ENCODE measurements around the gene KCNJ12. TPM values are rescaled to one million over a fixed set of nuclear protein-coding genes. Genes with fewer than 3 reads are reported as not detected.

The KCNJ12 gene
- total RNA-seq, 2 donors from 2014 or later = 12.0 to 17.3 TPM

- H3K27me3 ChIP-seq = no peaks in the 10 kb centered on the region
- no peaks in the 10 kb centered on the region for H3K36me3 ChIP-seq
- H3K9me3 ChIP-seq = no peaks in the 10 kb centered on the region
- H3K4me3 ChIP-seq = peak overlapping the region in 1 of 2 donors; percentile 61
- DNase-seq (ENCODE audit: low spot score) = no peak
- TF ChIP-seq CTCF (IDR thresholded peaks at IDR 0.05) = no peak
- H3K27ac ChIP-seq = peak overlapping the region; percentile 62 to 78
- peaks cover 0 to 68% of the 10 kb centered on the region in 2 donors for H3K4me1 ChIP-seq
Observed at GRCh38 chr17:21375757-21376080, 438 bp upstream of the KCNJ12 start.

- Histone ChIP-seq H3K27ac (peak overlapping the region; percentile 62 to 78), H3K9me3 (no peaks in the 10 kb centered on the region), H3K27me3 (no peaks in the 10 kb centered on the region), H3K36me3 (no peaks in the 10 kb centered on the region), H3K4me1 (peaks cover 0 to 57% of the 10 kb centered on the region in 2 donors), H3K4me3 (peak overlapping the region; percentile 35 to 61)
- TF ChIP-seq CTCF (IDR thresholded peaks at IDR 0.05) = no peak
- DNase-seq (ENCODE audit: low spot score) = no peak
Observed at GRCh38 chr17:21376759-21377690, 868 bp downstream of the KCNJ12 start.

- Histone ChIP-seq H3K27ac (peak overlapping the region; percentile 62 to 78), H3K4me3 (peak overlapping the region; percentile 35 to 61)
- no peak for DNase-seq (ENCODE audit: low spot score)
Observed at GRCh38 chr17:21377705-21378396, 1.7 kb downstream of the KCNJ12 start.

GRCh38 chr17:21378553-21378952 is 2.4 kb downstream of the KCNJ12 start:
- no peak overlapping the region for H3K4me3 ChIP-seq
- peaks cover 0 to 61% of the 10 kb centered on the region in 2 donors for H3K4me1 ChIP-seq
- H3K36me3 ChIP-seq = no peaks in the 10 kb centered on the region
- no peak for DNase-seq (ENCODE audit: low spot score)
- no peaks in the 10 kb centered on the region for H3K9me3 ChIP-seq
- TF ChIP-seq CTCF (IDR thresholded peaks at IDR 0.05) = no peak
- H3K27ac ChIP-seq = peak overlapping the region; percentile 62 to 78
- H3K27me3 ChIP-seq = no peaks in the 10 kb centered on the region

More at GRCh38 chr17:21377705-21378396, 1.7 kb downstream of the KCNJ12 start:
- TF ChIP-seq CTCF (IDR thresholded peaks at IDR 0.05) = peak in 1 of 2 donors; percentile 25
- H3K27me3 ChIP-seq = no peaks in the 10 kb centered on the region
- H3K9me3 ChIP-seq = no peaks in the 10 kb centered on the region
- peaks cover 0 to 54% of the 10 kb centered on the region in 2 donors for H3K4me1 ChIP-seq
- H3K36me3 ChIP-seq = no peaks in the 10 kb centered on the region

- peaks cover 0 to 62% of the 10 kb centered on the region in 2 donors for H3K4me1 ChIP-seq
- H3K4me3 ChIP-seq = no peak overlapping the region
- H3K27me3 ChIP-seq = no peaks in the 10 kb centered on the region
- TF ChIP-seq CTCF (IDR thresholded peaks at IDR 0.05) = no peak
- no peak for DNase-seq (ENCODE audit: low spot score)
- H3K9me3 ChIP-seq = no peaks in the 10 kb centered on the region
- H3K36me3 ChIP-seq = no peaks in the 10 kb centered on the region
- H3K27ac ChIP-seq = peak overlapping the region; percentile 59 to 78
Observed at GRCh38 chr17:21379080-21379711, 3.0 kb downstream of the KCNJ12 start.

All from right atrium auricular region (tissue), 2 donors.